ENCODE data around the gene TBC1D22A.

- TF ChIP-seq CTCF (IDR thresholded peaks at IDR 0.05) (no peak), EP300 (IDR thresholded peaks at IDR 0.05) (no peak), POLR2A (IDR thresholded peaks at IDR 0.05) (no peak)
These were observed 99.3 kb downstream of the TBC1D22A start for GRCh38 chr22:46861468-46862367.

Measured in ovary (tissue), 3 donors.